NCI-H128 (cell line): ENCODE results near the gene GOLGA5.
A peak's percentile ranks its signal among the peaks of the same experiment; 100 is the strongest.
"Not testable (repeated sequence)": the region's sequence is repeated elsewhere in the genome, so short reads cannot be mapped to it uniquely, and the experiment has no call there.

Experiments
- DNase-seq: peaks from one replicate; lab custom pipeline; 2025; ENCODE audit not compliant: unreplicated experiment; lab: John Stamatoyannopoulos, UW

Gene GOLGA5

GRCh38 chr14:92819680-92820535 lies 25.8 kb downstream of the GOLGA5 start:
- DNase-seq, result not testable (repeated sequence)

- DNase-seq, result not testable (repeated sequence)
Observed at GRCh38 chr14:92820536-92820840, 26.4 kb downstream of the GOLGA5 start.

- DNase-seq, result no peak
Observed at GRCh38 chr14:92830902-92831301, 36.8 kb downstream of the GOLGA5 start.

- no peak for DNase-seq
Observed at GRCh38 chr14:92832137-92832700, 38.1 kb downstream of the GOLGA5 start.

- DNase-seq, result no peak
Observed at GRCh38 chr14:92841930-92842329, 47.8 kb downstream of the GOLGA5 start.

- DNase-seq, result no peak
Observed at GRCh38 chr14:92844204-92844603, 50.1 kb downstream of the GOLGA5 start.

- no peak for DNase-seq
Observed at GRCh38 chr14:92846162-92846897, 52.2 kb downstream of the GOLGA5 start.

- DNase-seq, result no peak
Observed at GRCh38 chr14:92847278-92847677, 53.2 kb downstream of the GOLGA5 start.

GRCh38 chr14:92847749-92848148 lies 53.6 kb downstream of the GOLGA5 start:
- DNase-seq, result no peak

GRCh38 chr14:92848887-92849286 lies 54.8 kb downstream of the GOLGA5 start:
- peak; percentile 92 for DNase-seq

GRCh38 chr14:92850492-92850891 lies 56.4 kb downstream of the GOLGA5 start:
- no peak for DNase-seq

GRCh38 chr14:92853136-92853535 lies 59.0 kb downstream of the GOLGA5 start:
- not testable (repeated sequence) for DNase-seq

GRCh38 chr14:92860049-92860840 lies 66.1 kb downstream of the GOLGA5 start:
- DNase-seq, result no peak

GRCh38 chr14:92861856-92862745 lies 68.0 kb downstream of the GOLGA5 start:
- no peak for DNase-seq

- peak; percentile 27 for DNase-seq
Observed at GRCh38 chr14:92863286-92864080, 69.4 kb downstream of the GOLGA5 start.

- no peak for DNase-seq
Observed at GRCh38 chr14:92865674-92866073, 71.6 kb downstream of the GOLGA5 start.

GRCh38 chr14:92866181-92866752 lies 72.2 kb downstream of the GOLGA5 start:
- DNase-seq, result no peak

GRCh38 chr14:92866901-92867865 lies 73.1 kb downstream of the GOLGA5 start:
- no peak for DNase-seq
